Cardiac fibroblast (primary cell): ENCODE data around the gene VAC14.

Experiments used
- DNase-seq, 2 donors: peaks; one replicate each; pipeline versions ENCODE4 v3.0.0 to v3.0.0-alpha.2; 2010; ENCODE audit warnings: low read depth in 2 of 2
- H3K4me3 ChIP-seq, 2 donors: replicated peaks in 1 of 2; 1 replicate in 1 of 2; 2 replicates in 1 of 2; pipeline ENCODE4 v1.5.1; 2011; ENCODE audit warnings: low read depth in 2 of 2, low read length in 2 of 2, mild to moderate bottlenecking in 2 of 2, moderate library complexity in 1 of 2
- TF ChIP-seq, protein P1 (sequence below): IDR thresholded peaks from one replicate; pipeline ENCODE4 v1.5.1; 2011; ENCODE audit warnings: low read depth, mild to moderate bottlenecking, low read length, inconsistent platforms

Gene VAC14

DNA sequence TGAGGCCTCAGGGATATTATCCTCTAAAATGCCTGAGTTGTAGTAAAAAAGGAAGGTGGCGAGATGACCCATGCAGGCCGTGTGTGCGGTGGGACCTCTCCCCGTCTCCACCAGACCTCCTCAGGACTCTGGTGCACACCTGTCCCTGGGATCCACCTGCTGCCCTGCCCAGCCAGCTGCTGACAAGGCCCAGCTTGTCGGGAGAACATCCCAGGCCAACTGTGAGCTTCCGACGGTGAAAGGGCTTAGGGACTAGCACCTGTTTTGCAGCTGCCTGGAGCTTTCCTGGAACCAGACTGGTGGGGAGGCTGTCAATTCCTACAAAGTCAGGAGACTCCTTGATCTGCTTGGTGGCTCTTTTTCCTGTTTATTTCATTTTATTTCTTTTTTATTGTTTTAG, 143.0 kb downstream of the VAC14 start:
- DNase-seq, result no peak
- TF ChIP-seq, protein P1, sequence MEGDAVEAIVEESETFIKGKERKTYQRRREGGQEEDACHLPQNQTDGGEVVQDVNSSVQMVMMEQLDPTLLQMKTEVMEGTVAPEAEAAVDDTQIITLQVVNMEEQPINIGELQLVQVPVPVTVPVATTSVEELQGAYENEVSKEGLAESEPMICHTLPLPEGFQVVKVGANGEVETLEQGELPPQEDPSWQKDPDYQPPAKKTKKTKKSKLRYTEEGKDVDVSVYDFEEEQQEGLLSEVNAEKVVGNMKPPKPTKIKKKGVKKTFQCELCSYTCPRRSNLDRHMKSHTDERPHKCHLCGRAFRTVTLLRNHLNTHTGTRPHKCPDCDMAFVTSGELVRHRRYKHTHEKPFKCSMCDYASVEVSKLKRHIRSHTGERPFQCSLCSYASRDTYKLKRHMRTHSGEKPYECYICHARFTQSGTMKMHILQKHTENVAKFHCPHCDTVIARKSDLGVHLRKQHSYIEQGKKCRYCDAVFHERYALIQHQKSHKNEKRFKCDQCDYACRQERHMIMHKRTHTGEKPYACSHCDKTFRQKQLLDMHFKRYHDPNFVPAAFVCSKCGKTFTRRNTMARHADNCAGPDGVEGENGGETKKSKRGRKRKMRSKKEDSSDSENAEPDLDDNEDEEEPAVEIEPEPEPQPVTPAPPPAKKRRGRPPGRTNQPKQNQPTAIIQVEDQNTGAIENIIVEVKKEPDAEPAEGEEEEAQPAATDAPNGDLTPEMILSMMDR, result no peak
- H3K4me3 ChIP-seq, result no peak overlapping the region

- H3K4me3 ChIP-seq, result no peak overlapping the region
- TF ChIP-seq, protein P1, result no peak
- no peak for DNase-seq
Measured at GRCh38 chr16:70656712-70657263, 144.2 kb downstream of the VAC14 start.

GRCh38 chr16:70656065-70656711, 144.8 kb downstream of the VAC14 start:
- no peak for DNase-seq
- H3K4me3 ChIP-seq, result no peak overlapping the region
- TF ChIP-seq, protein P1, result no peak

- peak overlapping the region; percentile 26 to 44 for H3K4me3 ChIP-seq
Measured at GRCh38 chr16:70653809-70654771, 146.9 kb downstream of the VAC14 start.

GRCh38 chr16:70653406-70653805, 147.6 kb downstream of the VAC14 start:
- TF ChIP-seq, protein P1, result no peak
- no peak overlapping the region for H3K4me3 ChIP-seq
- no peak for DNase-seq

More at GRCh38 chr16:70653809-70654771, 146.9 kb downstream of the VAC14 start:
- DNase-seq, result peak; percentile 90 to 91
- TF ChIP-seq, protein P1, result peak; percentile 82

- peak in 1 of 2 donors; percentile 34 for DNase-seq
- TF ChIP-seq, protein P1, result no peak
- H3K4me3 ChIP-seq, result no peak overlapping the region
Measured at GRCh38 chr16:70652322-70652721, 148.6 kb downstream of the VAC14 start.
